WTC11 (cell line): Measurements from ENCODE around the gene CAMTA1. TPM values are rescaled to one million over a fixed set of nuclear protein-coding genes. Genes with fewer than 3 reads are reported as not detected.

Experiments
- ATAC-seq: fragments of 200-7000 bp; cut with Tn5 transposase; 2 replicates; pipeline ENCODE4 v1.10.0; 2021; ENCODE audit warnings: mild to moderate bottlenecking, moderate library complexity
- CTCF ChIA-PET: fragments of 300-600 bp; sonication (Branson Sonifier 250); formaldehyde crosslinking; loops from one replicate; lab custom pipeline; 2021; ENCODE audit warnings: antibody characterized with exemption; lab: Charles Lee
- POLR2A ChIA-PET: fragments of 350-600 bp; sonication (Branson Sonifier 250); formaldehyde crosslinking; loops from one replicate; lab custom pipeline; 2021; ENCODE audit warnings: antibody characterized with exemption; lab: Charles Lee
- DNase-seq: peaks from one replicate; pipeline ENCODE4 v3.0.0; 2021; ENCODE audit warnings: low spot score
- H3K27ac Mint-ChIP-seq: 2 replicates; pipeline ENCODE4 v1.8.0; 2021; ENCODE audit warnings: mixed read lengths
- H3K27me3 Mint-ChIP-seq: 2 replicates; pipeline ENCODE4 v1.8.0; 2021; ENCODE audit warnings: low read depth, mild to moderate bottlenecking, moderate library complexity, mixed read lengths
- H3K36me3 Mint-ChIP-seq: 2 replicates; pipeline ENCODE4 v1.8.0; 2021; ENCODE audit warnings: mixed read lengths
- H3K4me1 Mint-ChIP-seq: 2 replicates; pipeline ENCODE4 v1.8.0; 2022; ENCODE audit warnings: mixed read lengths
- H3K4me3 Mint-ChIP-seq: 2 replicates; pipeline ENCODE4 v1.8.0; 2021; ENCODE audit warnings: mild to moderate bottlenecking, moderate library complexity, mixed read lengths
- H3K9me3 Mint-ChIP-seq: 2 replicates; pipeline ENCODE4 v1.8.0; 2021; ENCODE audit warnings: mixed read lengths
- ELF4 ChIP-seq: sonication (generic); formaldehyde crosslinking; IDR thresholded peaks from 2 replicates; pipeline ENCODE4 v1.8.1; 2022; ENCODE audit warnings: low read depth, mild to moderate bottlenecking, moderate library complexity, missing genetic modification reagents
- ESRRA ChIP-seq: sonication (generic); formaldehyde crosslinking; IDR thresholded peaks from 2 replicates; pipeline ENCODE4 v1.8.1; 2022; ENCODE audit warnings: mild to moderate bottlenecking, missing genetic modification reagents, borderline replicate concordance
- ETV6 ChIP-seq: sonication (generic); formaldehyde crosslinking; IDR thresholded peaks from 2 replicates; pipeline ENCODE4 v1.8.1; 2022; ENCODE audit warnings: mild to moderate bottlenecking, missing genetic modification reagents
- HMGA2 ChIP-seq: fragments of 250-450 bp; sonication (Bioruptor Pico); IDR thresholded peaks from 2 replicates; pipeline ENCODE4 v1.4.0; 2021; ENCODE audit warnings: mild to moderate bottlenecking, moderate library complexity
- NFATC4 ChIP-seq: fragments of 250-450 bp; sonication (Bioruptor Pico); IDR thresholded peaks from 2 replicates; pipeline ENCODE4 v1.9.0; 2021; ENCODE audit warnings: mild to moderate bottlenecking
- RORB ChIP-seq: fragments of 250-450 bp; sonication (Bioruptor Pico); IDR thresholded peaks from 2 replicates; pipeline ENCODE4 v1.9.0; 2021; ENCODE audit warnings: mild to moderate bottlenecking
- SMAD4 ChIP-seq: sonication (generic); formaldehyde crosslinking; IDR thresholded peaks from 2 replicates; pipeline ENCODE4 v1.8.0; 2022; ENCODE audit warnings: mild to moderate bottlenecking, missing genetic modification reagents
- SOX15 ChIP-seq: fragments of 250-450 bp; sonication (Bioruptor Pico); IDR thresholded peaks from 2 replicates; pipeline ENCODE4 v1.9.0; 2021; ENCODE audit warnings: mild to moderate bottlenecking
- SP1 ChIP-seq: sonication (generic); formaldehyde crosslinking; conservative IDR thresholded peaks from 2 replicates; pipeline ENCODE4 v1.8.1; 2022; ENCODE audit warnings: missing genetic modification reagents
- ZNF396 ChIP-seq: fragments of 250-450 bp; sonication (Bioruptor Pico); IDR thresholded peaks from 2 replicates; pipeline ENCODE4 v1.8.0; 2021; ENCODE audit warnings: mild to moderate bottlenecking, moderate library complexity, borderline replicate concordance
- ZNF423 ChIP-seq: fragments of 250-450 bp; sonication (Bioruptor Pico); IDR thresholded peaks from 2 replicates; pipeline ENCODE4 v2.1.2; 2022; ENCODE audit warnings: mild to moderate bottlenecking, moderate library complexity
- total RNA-seq: library from RNA; stranded (reverse); gene quantifications from 3 replicates; pipeline ENCODE4 v1.2.3, GENCODE V29; 2021
- TF ChIP-seq, protein P1 (sequence below): sonication (generic); formaldehyde crosslinking; IDR thresholded peaks from 2 replicates; pipeline ENCODE4 v1.8.0; 2022; ENCODE audit warnings: mild to moderate bottlenecking, missing genetic modification reagents
- TF ChIP-seq, protein P2 (sequence below): fragments of 250-450 bp; sonication (Bioruptor Pico); IDR thresholded peaks from 2 replicates; pipeline ENCODE4 v1.9.0; 2021; ENCODE audit warnings: mild to moderate bottlenecking
- TF ChIP-seq, protein P3 (sequence below): sonication (generic); formaldehyde crosslinking; IDR thresholded peaks from 2 replicates; pipeline ENCODE4 v1.8.0; 2022; ENCODE audit warnings: mild to moderate bottlenecking, missing genetic modification reagents
- TF ChIP-seq, protein P4 (sequence below): sonication (generic); formaldehyde crosslinking; IDR thresholded peaks from 2 replicates; pipeline ENCODE4 v1.8.1; 2022; ENCODE audit warnings: missing genetic modification reagents, borderline replicate concordance
- TF ChIP-seq, protein P5 (sequence below): sonication (generic); formaldehyde crosslinking; IDR thresholded peaks from 2 replicates; pipeline ENCODE4 v1.8.0; 2023; ENCODE audit warnings: mild to moderate bottlenecking, missing genetic modification reagents
- TF ChIP-seq, protein P6 (sequence below): fragments of 250-450 bp; sonication (Bioruptor Pico); IDR thresholded peaks from 2 replicates; pipeline ENCODE4 v1.9.0; 2021; ENCODE audit warnings: mild to moderate bottlenecking, borderline replicate concordance
- TF ChIP-seq, protein P7 (sequence below): fragments of 200-600 bp; IDR thresholded peaks from 2 replicates; pipeline ENCODE4 v1.8.0; 2022; ENCODE audit warnings: antibody characterized with exemption
- TF ChIP-seq, protein P8 (sequence below): sonication (generic); formaldehyde crosslinking; IDR thresholded peaks from 2 replicates; pipeline ENCODE4 v1.8.1; 2023; ENCODE audit warnings: mild to moderate bottlenecking, missing genetic modification reagents, moderate library complexity
- TF ChIP-seq, protein P9 (sequence below): sonication (generic); formaldehyde crosslinking; IDR thresholded peaks from 2 replicates; pipeline ENCODE4 v1.8.1; 2023; ENCODE audit warnings: mild to moderate bottlenecking, missing genetic modification reagents, moderate library complexity

The CAMTA1 gene
- total RNA-seq, 1 experiment from 2014 or later, result 86.4 TPM

DNA sequence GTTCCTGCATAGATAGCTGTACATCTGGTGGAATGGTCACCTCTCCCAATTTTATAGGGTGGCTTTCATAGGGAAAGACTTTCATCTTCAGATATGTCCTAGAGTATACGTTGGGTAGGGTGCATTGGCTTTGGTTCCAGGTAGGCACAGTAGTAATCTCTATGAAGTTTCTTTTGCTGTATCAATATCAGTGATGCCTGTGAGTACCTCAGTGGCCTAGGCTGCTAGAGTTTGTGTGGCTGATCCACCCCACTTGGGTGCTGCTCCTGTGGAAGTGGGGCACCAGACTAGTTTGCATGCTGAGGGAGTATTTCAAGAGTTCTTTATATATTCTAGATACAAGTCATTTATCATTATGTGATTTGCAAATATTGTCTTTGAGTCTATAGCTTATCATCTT is 615.3 kb downstream of the CAMTA1 start:
- no peaks in the 10 kb centered on the region for H3K27me3 Mint-ChIP-seq
- H3K4me1 Mint-ChIP-seq, result peaks cover 28% of the 10 kb centered on the region
- no peak overlapping the region for H3K27ac Mint-ChIP-seq
- CTCF ChIA-PET, result no interaction called here
- no peak for TF ChIP-seq ELF4 (CRISPR knock-in tag)
- TF ChIP-seq, protein P1, sequence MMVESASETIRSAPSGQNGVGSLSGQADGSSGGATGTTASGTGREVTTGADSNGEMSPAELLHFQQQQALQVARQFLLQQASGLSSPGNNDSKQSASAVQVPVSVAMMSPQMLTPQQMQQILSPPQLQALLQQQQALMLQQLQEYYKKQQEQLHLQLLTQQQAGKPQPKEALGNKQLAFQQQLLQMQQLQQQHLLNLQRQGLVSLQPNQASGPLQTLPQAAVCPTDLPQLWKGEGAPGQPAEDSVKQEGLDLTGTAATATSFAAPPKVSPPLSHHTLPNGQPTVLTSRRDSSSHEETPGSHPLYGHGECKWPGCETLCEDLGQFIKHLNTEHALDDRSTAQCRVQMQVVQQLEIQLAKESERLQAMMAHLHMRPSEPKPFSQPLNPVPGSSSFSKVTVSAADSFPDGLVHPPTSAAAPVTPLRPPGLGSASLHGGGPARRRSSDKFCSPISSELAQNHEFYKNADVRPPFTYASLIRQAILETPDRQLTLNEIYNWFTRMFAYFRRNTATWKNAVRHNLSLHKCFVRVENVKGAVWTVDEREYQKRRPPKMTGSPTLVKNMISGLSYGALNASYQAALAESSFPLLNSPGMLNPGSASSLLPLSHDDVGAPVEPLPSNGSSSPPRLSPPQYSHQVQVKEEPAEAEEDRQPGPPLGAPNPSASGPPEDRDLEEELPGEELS (CRISPR knock-in tag), result no peak
- no peak for TF ChIP-seq HMGA2 (CRISPR knock-in tag)
- TF ChIP-seq, protein P2, sequence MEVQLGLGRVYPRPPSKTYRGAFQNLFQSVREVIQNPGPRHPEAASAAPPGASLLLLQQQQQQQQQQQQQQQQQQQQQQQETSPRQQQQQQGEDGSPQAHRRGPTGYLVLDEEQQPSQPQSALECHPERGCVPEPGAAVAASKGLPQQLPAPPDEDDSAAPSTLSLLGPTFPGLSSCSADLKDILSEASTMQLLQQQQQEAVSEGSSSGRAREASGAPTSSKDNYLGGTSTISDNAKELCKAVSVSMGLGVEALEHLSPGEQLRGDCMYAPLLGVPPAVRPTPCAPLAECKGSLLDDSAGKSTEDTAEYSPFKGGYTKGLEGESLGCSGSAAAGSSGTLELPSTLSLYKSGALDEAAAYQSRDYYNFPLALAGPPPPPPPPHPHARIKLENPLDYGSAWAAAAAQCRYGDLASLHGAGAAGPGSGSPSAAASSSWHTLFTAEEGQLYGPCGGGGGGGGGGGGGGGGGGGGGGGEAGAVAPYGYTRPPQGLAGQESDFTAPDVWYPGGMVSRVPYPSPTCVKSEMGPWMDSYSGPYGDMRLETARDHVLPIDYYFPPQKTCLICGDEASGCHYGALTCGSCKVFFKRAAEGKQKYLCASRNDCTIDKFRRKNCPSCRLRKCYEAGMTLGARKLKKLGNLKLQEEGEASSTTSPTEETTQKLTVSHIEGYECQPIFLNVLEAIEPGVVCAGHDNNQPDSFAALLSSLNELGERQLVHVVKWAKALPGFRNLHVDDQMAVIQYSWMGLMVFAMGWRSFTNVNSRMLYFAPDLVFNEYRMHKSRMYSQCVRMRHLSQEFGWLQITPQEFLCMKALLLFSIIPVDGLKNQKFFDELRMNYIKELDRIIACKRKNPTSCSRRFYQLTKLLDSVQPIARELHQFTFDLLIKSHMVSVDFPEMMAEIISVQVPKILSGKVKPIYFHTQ (CRISPR knock-in tag), result no peak
- no peak for TF ChIP-seq ZNF423 (CRISPR knock-in tag)
- no peak for TF ChIP-seq ESRRA (CRISPR knock-in tag)
- TF ChIP-seq, protein P3, sequence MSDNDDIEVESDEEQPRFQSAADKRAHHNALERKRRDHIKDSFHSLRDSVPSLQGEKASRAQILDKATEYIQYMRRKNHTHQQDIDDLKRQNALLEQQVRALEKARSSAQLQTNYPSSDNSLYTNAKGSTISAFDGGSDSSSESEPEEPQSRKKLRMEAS (CRISPR knock-in tag), result no peak
- TF ChIP-seq SMAD4 (CRISPR knock-in tag), result no peak
- TF ChIP-seq SOX15 (CRISPR knock-in tag), result no peak
- TF ChIP-seq ETV6, result no peak
- TF ChIP-seq SP1 (CRISPR knock-in tag), result no peak
- TF ChIP-seq, protein P4, sequence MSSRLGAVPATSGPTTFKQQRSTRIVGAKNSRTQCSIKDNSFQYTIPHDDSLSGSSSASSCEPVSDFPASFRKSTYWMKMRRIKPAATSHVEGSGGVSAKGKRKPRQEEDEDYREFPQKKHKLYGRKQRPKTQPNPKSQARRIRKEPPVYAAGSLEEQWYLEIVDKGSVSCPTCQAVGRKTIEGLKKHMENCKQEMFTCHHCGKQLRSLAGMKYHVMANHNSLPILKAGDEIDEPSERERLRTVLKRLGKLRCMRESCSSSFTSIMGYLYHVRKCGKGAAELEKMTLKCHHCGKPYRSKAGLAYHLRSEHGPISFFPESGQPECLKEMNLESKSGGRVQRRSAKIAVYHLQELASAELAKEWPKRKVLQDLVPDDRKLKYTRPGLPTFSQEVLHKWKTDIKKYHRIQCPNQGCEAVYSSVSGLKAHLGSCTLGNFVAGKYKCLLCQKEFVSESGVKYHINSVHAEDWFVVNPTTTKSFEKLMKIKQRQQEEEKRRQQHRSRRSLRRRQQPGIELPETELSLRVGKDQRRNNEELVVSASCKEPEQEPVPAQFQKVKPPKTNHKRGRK (CRISPR knock-in tag), result no peak
- TF ChIP-seq, protein P5, sequence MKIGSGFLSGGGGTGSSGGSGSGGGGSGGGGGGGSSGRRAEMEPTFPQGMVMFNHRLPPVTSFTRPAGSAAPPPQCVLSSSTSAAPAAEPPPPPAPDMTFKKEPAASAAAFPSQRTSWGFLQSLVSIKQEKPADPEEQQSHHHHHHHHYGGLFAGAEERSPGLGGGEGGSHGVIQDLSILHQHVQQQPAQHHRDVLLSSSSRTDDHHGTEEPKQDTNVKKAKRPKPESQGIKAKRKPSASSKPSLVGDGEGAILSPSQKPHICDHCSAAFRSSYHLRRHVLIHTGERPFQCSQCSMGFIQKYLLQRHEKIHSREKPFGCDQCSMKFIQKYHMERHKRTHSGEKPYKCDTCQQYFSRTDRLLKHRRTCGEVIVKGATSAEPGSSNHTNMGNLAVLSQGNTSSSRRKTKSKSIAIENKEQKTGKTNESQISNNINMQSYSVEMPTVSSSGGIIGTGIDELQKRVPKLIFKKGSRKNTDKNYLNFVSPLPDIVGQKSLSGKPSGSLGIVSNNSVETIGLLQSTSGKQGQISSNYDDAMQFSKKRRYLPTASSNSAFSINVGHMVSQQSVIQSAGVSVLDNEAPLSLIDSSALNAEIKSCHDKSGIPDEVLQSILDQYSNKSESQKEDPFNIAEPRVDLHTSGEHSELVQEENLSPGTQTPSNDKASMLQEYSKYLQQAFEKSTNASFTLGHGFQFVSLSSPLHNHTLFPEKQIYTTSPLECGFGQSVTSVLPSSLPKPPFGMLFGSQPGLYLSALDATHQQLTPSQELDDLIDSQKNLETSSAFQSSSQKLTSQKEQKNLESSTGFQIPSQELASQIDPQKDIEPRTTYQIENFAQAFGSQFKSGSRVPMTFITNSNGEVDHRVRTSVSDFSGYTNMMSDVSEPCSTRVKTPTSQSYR (CRISPR knock-in tag), result no peak
- TF ChIP-seq, protein P6, sequence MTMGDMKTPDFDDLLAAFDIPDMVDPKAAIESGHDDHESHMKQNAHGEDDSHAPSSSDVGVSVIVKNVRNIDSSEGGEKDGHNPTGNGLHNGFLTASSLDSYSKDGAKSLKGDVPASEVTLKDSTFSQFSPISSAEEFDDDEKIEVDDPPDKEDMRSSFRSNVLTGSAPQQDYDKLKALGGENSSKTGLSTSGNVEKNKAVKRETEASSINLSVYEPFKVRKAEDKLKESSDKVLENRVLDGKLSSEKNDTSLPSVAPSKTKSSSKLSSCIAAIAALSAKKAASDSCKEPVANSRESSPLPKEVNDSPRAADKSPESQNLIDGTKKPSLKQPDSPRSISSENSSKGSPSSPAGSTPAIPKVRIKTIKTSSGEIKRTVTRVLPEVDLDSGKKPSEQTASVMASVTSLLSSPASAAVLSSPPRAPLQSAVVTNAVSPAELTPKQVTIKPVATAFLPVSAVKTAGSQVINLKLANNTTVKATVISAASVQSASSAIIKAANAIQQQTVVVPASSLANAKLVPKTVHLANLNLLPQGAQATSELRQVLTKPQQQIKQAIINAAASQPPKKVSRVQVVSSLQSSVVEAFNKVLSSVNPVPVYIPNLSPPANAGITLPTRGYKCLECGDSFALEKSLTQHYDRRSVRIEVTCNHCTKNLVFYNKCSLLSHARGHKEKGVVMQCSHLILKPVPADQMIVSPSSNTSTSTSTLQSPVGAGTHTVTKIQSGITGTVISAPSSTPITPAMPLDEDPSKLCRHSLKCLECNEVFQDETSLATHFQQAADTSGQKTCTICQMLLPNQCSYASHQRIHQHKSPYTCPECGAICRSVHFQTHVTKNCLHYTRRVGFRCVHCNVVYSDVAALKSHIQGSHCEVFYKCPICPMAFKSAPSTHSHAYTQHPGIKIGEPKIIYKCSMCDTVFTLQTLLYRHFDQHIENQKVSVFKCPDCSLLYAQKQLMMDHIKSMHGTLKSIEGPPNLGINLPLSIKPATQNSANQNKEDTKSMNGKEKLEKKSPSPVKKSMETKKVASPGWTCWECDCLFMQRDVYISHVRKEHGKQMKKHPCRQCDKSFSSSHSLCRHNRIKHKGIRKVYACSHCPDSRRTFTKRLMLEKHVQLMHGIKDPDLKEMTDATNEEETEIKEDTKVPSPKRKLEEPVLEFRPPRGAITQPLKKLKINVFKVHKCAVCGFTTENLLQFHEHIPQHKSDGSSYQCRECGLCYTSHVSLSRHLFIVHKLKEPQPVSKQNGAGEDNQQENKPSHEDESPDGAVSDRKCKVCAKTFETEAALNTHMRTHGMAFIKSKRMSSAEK, result no peak
- TF ChIP-seq NFATC4 (CRISPR knock-in tag), result no peak
- TF ChIP-seq, protein P7, sequence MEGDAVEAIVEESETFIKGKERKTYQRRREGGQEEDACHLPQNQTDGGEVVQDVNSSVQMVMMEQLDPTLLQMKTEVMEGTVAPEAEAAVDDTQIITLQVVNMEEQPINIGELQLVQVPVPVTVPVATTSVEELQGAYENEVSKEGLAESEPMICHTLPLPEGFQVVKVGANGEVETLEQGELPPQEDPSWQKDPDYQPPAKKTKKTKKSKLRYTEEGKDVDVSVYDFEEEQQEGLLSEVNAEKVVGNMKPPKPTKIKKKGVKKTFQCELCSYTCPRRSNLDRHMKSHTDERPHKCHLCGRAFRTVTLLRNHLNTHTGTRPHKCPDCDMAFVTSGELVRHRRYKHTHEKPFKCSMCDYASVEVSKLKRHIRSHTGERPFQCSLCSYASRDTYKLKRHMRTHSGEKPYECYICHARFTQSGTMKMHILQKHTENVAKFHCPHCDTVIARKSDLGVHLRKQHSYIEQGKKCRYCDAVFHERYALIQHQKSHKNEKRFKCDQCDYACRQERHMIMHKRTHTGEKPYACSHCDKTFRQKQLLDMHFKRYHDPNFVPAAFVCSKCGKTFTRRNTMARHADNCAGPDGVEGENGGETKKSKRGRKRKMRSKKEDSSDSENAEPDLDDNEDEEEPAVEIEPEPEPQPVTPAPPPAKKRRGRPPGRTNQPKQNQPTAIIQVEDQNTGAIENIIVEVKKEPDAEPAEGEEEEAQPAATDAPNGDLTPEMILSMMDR, result no peak
- TF ChIP-seq, protein P8, sequence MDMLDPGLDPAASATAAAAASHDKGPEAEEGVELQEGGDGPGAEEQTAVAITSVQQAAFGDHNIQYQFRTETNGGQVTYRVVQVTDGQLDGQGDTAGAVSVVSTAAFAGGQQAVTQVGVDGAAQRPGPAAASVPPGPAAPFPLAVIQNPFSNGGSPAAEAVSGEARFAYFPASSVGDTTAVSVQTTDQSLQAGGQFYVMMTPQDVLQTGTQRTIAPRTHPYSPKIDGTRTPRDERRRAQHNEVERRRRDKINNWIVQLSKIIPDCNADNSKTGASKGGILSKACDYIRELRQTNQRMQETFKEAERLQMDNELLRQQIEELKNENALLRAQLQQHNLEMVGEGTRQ (CRISPR knock-in tag), result no peak
- no peak for TF ChIP-seq ZNF396 (CRISPR knock-in tag)
- TF ChIP-seq RORB (CRISPR knock-in tag), result no peak
- TF ChIP-seq, protein P9, sequence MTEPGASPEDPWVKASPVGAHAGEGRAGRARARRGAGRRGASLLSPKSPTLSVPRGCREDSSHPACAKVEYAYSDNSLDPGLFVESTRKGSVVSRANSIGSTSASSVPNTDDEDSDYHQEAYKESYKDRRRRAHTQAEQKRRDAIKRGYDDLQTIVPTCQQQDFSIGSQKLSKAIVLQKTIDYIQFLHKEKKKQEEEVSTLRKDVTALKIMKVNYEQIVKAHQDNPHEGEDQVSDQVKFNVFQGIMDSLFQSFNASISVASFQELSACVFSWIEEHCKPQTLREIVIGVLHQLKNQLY (CRISPR knock-in tag), result no peak
- peaks cover 52% of the 10 kb centered on the region for H3K9me3 Mint-ChIP-seq
- ATAC-seq (no peak), DNase-seq (no peak)
- no peak overlapping the region for H3K4me3 Mint-ChIP-seq
- POLR2A ChIA-PET, result no interaction called here
- H3K36me3 Mint-ChIP-seq, result peaks cover 37% of the 10 kb centered on the region
